Measurements from ENCODE around the gene PIK3R2.

PIK3R2 gene

DNA sequence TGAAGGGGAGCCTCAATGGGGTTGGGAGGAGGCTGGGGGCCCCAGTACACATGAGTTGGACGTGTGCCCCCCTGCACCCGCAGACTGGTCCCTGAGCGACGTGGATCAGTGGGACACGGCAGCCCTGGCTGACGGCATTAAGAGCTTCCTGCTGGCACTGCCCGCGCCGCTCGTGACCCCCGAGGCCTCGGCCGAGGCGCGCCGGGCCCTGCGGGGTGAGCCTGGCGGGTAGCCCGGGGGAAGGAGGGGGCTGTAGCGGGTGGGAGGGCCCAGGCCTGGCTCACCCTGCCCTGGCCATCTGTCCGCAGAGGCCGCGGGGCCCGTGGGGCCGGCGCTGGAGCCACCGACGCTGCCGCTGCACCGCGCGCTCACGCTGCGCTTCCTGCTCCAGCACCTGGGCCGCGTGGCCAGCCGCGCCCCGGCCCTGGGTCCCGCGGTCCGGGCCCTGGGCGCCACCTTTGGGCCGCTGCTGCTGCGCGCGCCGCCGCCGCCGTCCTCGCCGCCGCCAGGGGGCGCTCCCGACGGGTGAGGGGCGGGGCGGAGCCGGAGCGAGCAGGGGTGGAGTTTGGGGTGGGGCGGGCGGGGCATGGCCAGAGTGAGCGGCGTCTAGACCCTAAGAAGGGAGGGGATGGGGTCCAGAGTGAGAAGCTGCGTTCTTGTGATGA is 8.1 kb downstream of the PIK3R2 start:
- no peak for TF ChIP-seq TAF1 (IDR thresholded peaks at IDR 0.05; ENCODE audit: borderline replicate concordance, insufficient read depth, low read length)
- no peak for TF ChIP-seq FOXP2 (optimal IDR thresholded peaks at IDR 0.05; ENCODE audit: borderline replicate concordance, extremely low read depth, extremely low read length, insufficient read depth)
- TF ChIP-seq, protein P1, sequence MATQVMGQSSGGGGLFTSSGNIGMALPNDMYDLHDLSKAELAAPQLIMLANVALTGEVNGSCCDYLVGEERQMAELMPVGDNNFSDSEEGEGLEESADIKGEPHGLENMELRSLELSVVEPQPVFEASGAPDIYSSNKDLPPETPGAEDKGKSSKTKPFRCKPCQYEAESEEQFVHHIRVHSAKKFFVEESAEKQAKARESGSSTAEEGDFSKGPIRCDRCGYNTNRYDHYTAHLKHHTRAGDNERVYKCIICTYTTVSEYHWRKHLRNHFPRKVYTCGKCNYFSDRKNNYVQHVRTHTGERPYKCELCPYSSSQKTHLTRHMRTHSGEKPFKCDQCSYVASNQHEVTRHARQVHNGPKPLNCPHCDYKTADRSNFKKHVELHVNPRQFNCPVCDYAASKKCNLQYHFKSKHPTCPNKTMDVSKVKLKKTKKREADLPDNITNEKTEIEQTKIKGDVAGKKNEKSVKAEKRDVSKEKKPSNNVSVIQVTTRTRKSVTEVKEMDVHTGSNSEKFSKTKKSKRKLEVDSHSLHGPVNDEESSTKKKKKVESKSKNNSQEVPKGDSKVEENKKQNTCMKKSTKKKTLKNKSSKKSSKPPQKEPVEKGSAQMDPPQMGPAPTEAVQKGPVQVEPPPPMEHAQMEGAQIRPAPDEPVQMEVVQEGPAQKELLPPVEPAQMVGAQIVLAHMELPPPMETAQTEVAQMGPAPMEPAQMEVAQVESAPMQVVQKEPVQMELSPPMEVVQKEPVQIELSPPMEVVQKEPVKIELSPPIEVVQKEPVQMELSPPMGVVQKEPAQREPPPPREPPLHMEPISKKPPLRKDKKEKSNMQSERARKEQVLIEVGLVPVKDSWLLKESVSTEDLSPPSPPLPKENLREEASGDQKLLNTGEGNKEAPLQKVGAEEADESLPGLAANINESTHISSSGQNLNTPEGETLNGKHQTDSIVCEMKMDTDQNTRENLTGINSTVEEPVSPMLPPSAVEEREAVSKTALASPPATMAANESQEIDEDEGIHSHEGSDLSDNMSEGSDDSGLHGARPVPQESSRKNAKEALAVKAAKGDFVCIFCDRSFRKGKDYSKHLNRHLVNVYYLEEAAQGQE (IDR thresholded peaks at IDR 0.05; ENCODE audit: insufficient read depth in 1 of 2, low read depth in 2 of 2, low read length in 2 of 2) = no peak
- no peak for TF ChIP-seq SIN3A (IDR thresholded peaks at IDR 0.05; ENCODE audit: borderline replicate concordance, insufficient read depth, low read length)
- TF ChIP-seq POLR2AphosphoS5 (IDR thresholded peaks at IDR 0.05; ENCODE audit: low read depth, low read length) = no peak

DNA sequence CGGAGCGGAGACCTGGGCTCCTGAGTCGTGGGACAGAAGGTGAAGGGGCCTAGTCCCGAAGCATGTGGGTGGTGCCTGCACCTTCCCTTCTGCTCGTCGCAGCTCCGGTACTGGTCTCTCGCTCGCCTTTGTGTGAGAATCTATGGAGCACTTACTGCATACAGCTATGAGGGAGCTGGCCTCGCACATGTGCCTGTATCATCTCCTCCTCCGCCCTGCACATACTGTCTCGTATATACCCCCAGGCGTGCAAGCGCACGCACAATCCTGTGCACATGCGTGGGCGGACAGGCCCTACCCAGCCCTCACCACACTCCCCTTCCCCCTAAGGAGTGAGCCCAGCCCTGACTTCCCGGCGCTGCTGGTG is 8.7 kb downstream of the PIK3R2 start:
- TF ChIP-seq, protein P1 (IDR thresholded peaks at IDR 0.05; ENCODE audit: insufficient read depth in 1 of 2, low read depth in 2 of 2, low read length in 2 of 2) = no peak
- TF ChIP-seq TAF1 (IDR thresholded peaks at IDR 0.05; ENCODE audit: borderline replicate concordance, insufficient read depth, low read length) = no peak
- no peak for TF ChIP-seq SIN3A (IDR thresholded peaks at IDR 0.05; ENCODE audit: borderline replicate concordance, insufficient read depth, low read length)
- no peak for TF ChIP-seq POLR2AphosphoS5 (IDR thresholded peaks at IDR 0.05; ENCODE audit: low read depth, low read length)
- no peak for TF ChIP-seq FOXP2 (optimal IDR thresholded peaks at IDR 0.05; ENCODE audit: borderline replicate concordance, extremely low read depth, extremely low read length, insufficient read depth)

DNA sequence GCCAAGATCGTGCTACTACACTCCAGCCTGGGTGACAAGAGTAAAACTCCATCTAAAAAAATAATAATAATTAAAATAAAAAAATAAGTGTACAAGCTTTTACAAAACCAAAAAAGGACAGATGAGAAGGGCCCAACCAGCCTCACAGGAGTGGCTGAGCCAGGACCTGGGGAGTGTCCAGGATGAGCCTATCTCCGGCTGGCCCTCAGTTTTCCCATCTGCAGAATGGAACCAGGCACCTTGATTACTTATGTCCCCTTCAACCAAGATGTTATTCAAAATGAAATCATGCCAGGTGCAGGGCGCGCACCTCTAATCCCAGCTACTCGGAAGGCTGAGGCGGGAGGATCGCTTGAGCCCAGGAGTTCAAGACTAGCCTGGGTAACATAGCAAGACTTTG is 11.1 kb downstream of the PIK3R2 start:
- TF ChIP-seq, protein P1 (IDR thresholded peaks at IDR 0.05; ENCODE audit: insufficient read depth in 1 of 2, low read depth in 2 of 2, low read length in 2 of 2) = no peak
- no peak for TF ChIP-seq SIN3A (IDR thresholded peaks at IDR 0.05; ENCODE audit: borderline replicate concordance, insufficient read depth, low read length)
- TF ChIP-seq FOXP2 (optimal IDR thresholded peaks at IDR 0.05; ENCODE audit: borderline replicate concordance, extremely low read depth, extremely low read length, insufficient read depth) = no peak
- no peak for TF ChIP-seq TAF1 (IDR thresholded peaks at IDR 0.05; ENCODE audit: borderline replicate concordance, insufficient read depth, low read length)
- TF ChIP-seq POLR2AphosphoS5 (IDR thresholded peaks at IDR 0.05; ENCODE audit: low read depth, low read length) = no peak

GRCh38 chr19:18165794-18166544 is 13.0 kb downstream of the PIK3R2 start:
- TF ChIP-seq, protein P1 (IDR thresholded peaks at IDR 0.05; ENCODE audit: insufficient read depth in 1 of 2, low read depth in 2 of 2, low read length in 2 of 2) = no peak
- TF ChIP-seq SIN3A (IDR thresholded peaks at IDR 0.05; ENCODE audit: borderline replicate concordance, insufficient read depth, low read length) (no peak), TAF1 (IDR thresholded peaks at IDR 0.05; ENCODE audit: borderline replicate concordance, insufficient read depth, low read length) (no peak), POLR2AphosphoS5 (IDR thresholded peaks at IDR 0.05; ENCODE audit: low read depth, low read length) (no peak), FOXP2 (optimal IDR thresholded peaks at IDR 0.05; ENCODE audit: borderline replicate concordance, extremely low read depth, extremely low read length, insufficient read depth) (no peak)
